SU-DHL-6 (cell line): ENCODE measurements around the gene TTLL11.

Experiments
- H2AFZ ChIP-seq: fragments of 200-600 bp; sonication (generic); 2 replicates; pipeline ENCODE4 v1.6.1; 2014; ENCODE audit warnings: low read depth, mild to moderate bottlenecking, moderate library complexity, mixed read lengths, antibody characterized with exemption, low read length; ENCODE audit not compliant: severe bottlenecking
- H3F3A ChIP-seq: fragments of 200-600 bp; shearing (Covaris generic); 2 replicates; pipeline ENCODE4 v1.6.0; 2016; ENCODE audit warnings: antibody characterized with exemption, mild to moderate bottlenecking; ENCODE audit not compliant: insufficient read depth
- H3K27ac ChIP-seq: fragments of 200-600 bp; sonication (generic); 2 replicates; pipeline ENCODE4 v1.5.1; 2016; ENCODE audit warnings: low read depth, mild to moderate bottlenecking, low read length, moderate library complexity, mixed read lengths
- H3K27me3 ChIP-seq: fragments of 200-600 bp; sonication (generic), shearing (Covaris generic); 2 replicates; pipeline ENCODE4 v1.6.0; 2014; ENCODE audit warnings: mild to moderate bottlenecking, low read length
- H3K36me3 ChIP-seq: fragments of 200-600 bp; sonication (generic); 2 replicates; pipeline ENCODE4 v1.6.1; 2014; ENCODE audit warnings: mild to moderate bottlenecking, low read length, mixed read lengths
- H3K4me2 ChIP-seq: fragments of 300-600, 200-600 bp; shearing (Covaris generic), sonication (generic); 2 replicates; pipeline ENCODE4 v1.6.0; 2014; ENCODE audit warnings: low read length, low read depth, mild to moderate bottlenecking; ENCODE audit not compliant: poor library complexity, severe bottlenecking
- H3K4me3 ChIP-seq: fragments of 200-600 bp; sonication (generic); 2 replicates; pipeline ENCODE4 v1.5.1; 2014; ENCODE audit warnings: antibody characterized with exemption, low read length, mild to moderate bottlenecking, mixed read lengths; ENCODE audit not compliant: insufficient read depth, poor library complexity, severe bottlenecking
- H3K79me2 ChIP-seq: fragments of 200-600 bp; sonication (generic); 2 replicates; pipeline ENCODE4 v1.6.1; 2014; ENCODE audit warnings: mild to moderate bottlenecking, low read length, moderate library complexity; ENCODE audit not compliant: insufficient read depth
- H3K9ac ChIP-seq: fragments of 200-600 bp; sonication (generic); 2 replicates; pipeline ENCODE4 v1.7.0; 2014; ENCODE audit warnings: mild to moderate bottlenecking, low read length
- H3K9me2 ChIP-seq: fragments of 200-600 bp; sonication (generic); replicated peaks from 2 replicates; pipeline ENCODE4 v1.6.1; 2014; ENCODE audit warnings: low read length; ENCODE audit not compliant: insufficient read depth
- H3K9me3 ChIP-seq: fragments of 200-600 bp; sonication (generic); 2 replicates; pipeline ENCODE4 v1.6.1; 2014; ENCODE audit warnings: low read length, mixed read lengths; ENCODE audit not compliant: insufficient read depth
- H4K20me1 ChIP-seq: fragments of 200-600 bp; sonication (generic); 2 replicates; pipeline ENCODE4 v1.6.1; 2014; ENCODE audit warnings: low read depth, mild to moderate bottlenecking, antibody characterized with exemption, low read length, moderate library complexity, mixed read lengths
- CTCF ChIP-seq: fragments of 200-600 bp; sonication (generic); IDR thresholded peaks from one replicate; pipeline ENCODE4 v1.5.1; 2017; ENCODE audit warnings: antibody characterized with exemption, mild to moderate bottlenecking, low read length, moderate library complexity; ENCODE audit not compliant: insufficient read depth, poor library complexity, severe bottlenecking
- EZH2phosphoT487 ChIP-seq: fragments of 200-600 bp; sonication (generic), shearing (Covaris generic); conservative IDR thresholded peaks from 2 replicates; pipeline ENCODE4 v1.6.1; 2018; ENCODE audit warnings: mild to moderate bottlenecking, antibody characterized with exemption, low read length, moderate library complexity, mixed read lengths

TTLL11 gene

GRCh38 chr9:121783521-121784507 lies 309.3 kb downstream of the TTLL11 start:
- no peaks in the 10 kb centered on the region for H3F3A ChIP-seq
- no peaks in the 10 kb centered on the region for H4K20me1 ChIP-seq
- no peaks in the 10 kb centered on the region for H3K9me2 ChIP-seq
- H3K27ac ChIP-seq = no peak overlapping the region
- no peaks in the 10 kb centered on the region for H3K27me3 ChIP-seq
- no peak overlapping the region for H3K4me2 ChIP-seq
- no peaks in the 10 kb centered on the region for H3K36me3 ChIP-seq
- no peak for TF ChIP-seq CTCF
- no peak for TF ChIP-seq EZH2phosphoT487
- no peaks in the 10 kb centered on the region for H3K79me2 ChIP-seq
- no peak overlapping the region for H3K4me3 ChIP-seq
- no peak overlapping the region for H3K9ac ChIP-seq
- no peaks in the 10 kb centered on the region for H3K9me3 ChIP-seq
- no peak overlapping the region for H2AFZ ChIP-seq

- Histone ChIP-seq H3K27me3 (no peaks in the 10 kb centered on the region), H3K79me2 (no peaks in the 10 kb centered on the region), H3K9me2 (no peaks in the 10 kb centered on the region), H3K9me3 (no peaks in the 10 kb centered on the region), H3K4me2 (no peak overlapping the region), H3F3A (no peaks in the 10 kb centered on the region), H3K27ac (no peak overlapping the region), H3K9ac (no peak overlapping the region), H3K4me3 (no peak overlapping the region), H2AFZ (no peak overlapping the region), H3K36me3 (no peaks in the 10 kb centered on the region), H4K20me1 (no peaks in the 10 kb centered on the region)
- TF ChIP-seq CTCF = no peak
These were observed 310.0 kb downstream of the TTLL11 start for GRCh38 chr9:121783111-121783510.

- TF ChIP-seq EZH2phosphoT487 (no peak), CTCF (no peak)
- Histone ChIP-seq H3K36me3 (no peaks in the 10 kb centered on the region), H3K79me2 (no peaks in the 10 kb centered on the region), H3K27ac (no peak overlapping the region), H3K4me3 (no peak overlapping the region), H3F3A (no peaks in the 10 kb centered on the region), H3K4me2 (no peak overlapping the region), H3K9ac (no peak overlapping the region), H3K27me3 (no peaks in the 10 kb centered on the region), H4K20me1 (no peaks in the 10 kb centered on the region), H2AFZ (no peak overlapping the region), H3K9me3 (no peaks in the 10 kb centered on the region), H3K9me2 (no peaks in the 10 kb centered on the region)
These were observed 310.5 kb downstream of the TTLL11 start for GRCh38 chr9:121782514-121783110.
